Endometrial microvascular endothelial cells (primary cell): Measurements from ENCODE around the gene ZNF669. TPM values are rescaled to one million over a fixed set of nuclear protein-coding genes. Genes with fewer than 3 reads are reported as not detected.

Source experiments
- in situ Hi-C: cut with HindIII; loops from 2 replicates; pipeline ENCODE4 v1.10.0; 2017; ENCODE audit warnings: low sequenced_read_pairs, low pct_unique_long_range_greater_than_20kb; ENCODE audit errors: inconsistent ontology term
- total RNA-seq: library from RNA; depleted of rRNA; stranded (reverse); fragments of >200 nt; gene quantifications from one replicate; pipeline ENCODE4 v1.2.3, GENCODE V29; 2015; ENCODE audit errors: inconsistent ontology term

The ZNF669 gene
- total RNA-seq, 1 donor from 2014 or later = 9.9 TPM

GRCh38 chr1:247112479-247112781 lies 8.3 kb upstream of the ZNF669 start:
- in situ Hi-C loops = no loop called here

DNA sequence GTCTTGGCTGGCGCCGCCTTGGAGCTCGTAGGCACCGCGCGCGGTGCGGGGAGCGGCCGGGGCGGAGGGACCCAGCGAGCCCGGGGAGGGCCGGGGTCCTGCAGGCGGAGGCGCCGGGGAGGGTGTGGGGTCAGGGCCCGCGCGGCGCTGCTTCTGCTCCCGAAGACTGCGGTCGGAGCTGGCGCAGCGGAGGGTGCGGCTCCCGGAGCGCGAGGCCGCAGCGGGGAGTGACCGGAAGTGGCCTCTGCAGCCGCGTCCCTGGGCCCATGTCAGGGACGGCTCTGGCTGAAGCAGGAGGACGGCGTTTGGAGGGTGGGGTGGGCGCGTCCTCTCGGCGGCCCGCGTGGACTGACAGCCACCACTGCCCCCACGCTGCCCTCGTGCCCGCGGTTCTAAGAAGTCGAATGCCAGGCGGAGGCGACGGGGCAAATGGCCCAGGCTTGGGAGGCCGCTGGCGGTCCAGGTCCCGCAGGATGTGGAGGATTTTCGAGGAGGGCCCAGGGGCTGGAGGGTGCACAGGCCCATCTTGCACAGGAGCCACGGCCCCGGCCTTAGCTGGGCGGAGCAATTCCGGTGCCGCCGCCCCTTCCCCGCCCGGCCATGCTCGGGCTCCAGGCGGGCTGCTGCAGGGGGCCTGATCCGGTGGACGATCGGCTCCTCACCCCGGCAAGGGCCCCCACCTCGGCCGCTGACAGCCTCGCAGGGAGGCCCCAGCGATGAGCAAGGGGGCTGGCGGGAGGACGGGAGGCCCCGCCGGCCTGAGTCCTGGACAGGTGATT lies 7.7 kb upstream of the ZNF669 start:
- in situ Hi-C loops = no loop called here

DNA sequence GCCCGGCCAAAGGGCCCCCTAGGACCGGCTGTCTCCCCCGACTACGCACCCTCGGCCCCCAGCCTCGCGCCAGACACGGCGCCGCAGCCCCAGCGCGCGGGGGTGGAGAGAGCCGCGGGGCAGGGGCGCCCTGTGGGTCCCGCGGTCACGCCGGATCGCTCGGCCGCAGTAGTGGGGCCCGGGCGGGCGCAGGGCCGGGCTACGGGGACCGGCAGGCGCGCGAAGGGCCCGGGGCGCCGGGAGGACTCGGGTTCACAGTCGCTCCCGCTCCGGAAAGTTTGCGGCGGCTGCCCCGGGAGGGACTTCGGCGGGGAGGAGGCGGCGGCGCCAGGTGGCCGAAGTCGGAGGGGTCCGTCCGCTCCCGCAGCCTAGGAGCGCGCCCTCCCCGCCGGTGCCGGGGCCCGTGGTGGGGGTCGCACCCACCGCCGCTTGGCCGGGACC lies 7.1 kb upstream of the ZNF669 start:
- in situ Hi-C loops = no loop called here

DNA sequence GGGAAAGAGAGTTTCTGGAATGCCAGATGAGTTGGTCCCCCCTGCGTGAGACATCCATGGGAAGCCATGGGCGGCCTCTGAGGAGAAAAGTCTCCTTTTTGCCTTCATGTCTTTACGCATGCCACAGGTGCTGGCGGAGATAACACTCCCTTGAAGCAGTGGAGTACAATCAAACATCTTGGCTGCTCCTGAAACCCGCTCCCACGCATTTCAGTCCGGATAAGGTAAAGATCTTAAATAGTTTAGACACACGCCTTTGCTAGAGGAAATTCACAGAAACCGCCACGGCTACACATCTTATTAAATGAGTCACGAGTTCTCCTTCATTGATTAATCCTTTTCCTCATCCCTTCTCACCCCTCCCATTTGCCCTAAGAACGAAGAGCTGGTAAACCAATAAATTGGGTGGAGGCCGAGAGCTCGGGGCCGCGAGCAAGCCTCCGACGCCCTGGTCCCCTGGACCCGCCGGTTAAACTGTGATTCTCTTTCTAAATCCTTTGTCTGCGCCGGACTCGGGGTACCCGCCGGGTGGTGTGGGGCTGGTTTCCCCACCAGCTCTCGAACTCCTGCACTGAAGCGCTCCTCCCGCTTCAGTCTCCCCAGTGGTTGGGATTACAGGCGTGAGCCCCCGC lies 6.6 kb upstream of the ZNF669 start:
- in situ Hi-C loops = no loop called here

- in situ Hi-C loops = no loop called here
These were observed 3.5 kb upstream of the ZNF669 start for GRCh38 chr1:247107694-247108093.

GRCh38 chr1:247105966-247106365 lies 1.8 kb upstream of the ZNF669 start:
- in situ Hi-C loops = no loop called here

DNA sequence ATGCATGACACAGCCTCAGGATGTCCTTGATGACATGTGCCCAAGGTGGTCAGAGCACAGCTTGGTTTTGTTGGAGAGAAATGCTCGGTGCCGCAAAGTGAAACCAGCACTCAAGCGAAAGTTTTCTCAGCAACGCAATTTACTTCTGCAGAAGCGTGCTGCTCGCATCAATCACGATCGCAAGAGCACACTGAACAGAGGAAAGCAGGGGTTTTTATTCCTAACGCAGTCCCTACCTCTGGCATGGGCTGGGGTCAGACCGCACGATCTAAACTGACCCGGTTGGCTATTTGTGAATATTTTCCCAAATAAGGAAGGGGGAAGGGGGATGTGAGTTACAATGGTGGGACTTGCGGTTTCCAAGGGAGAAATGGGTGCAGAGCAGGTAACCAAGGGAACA lies 809 bp upstream of the ZNF669 start:
- in situ Hi-C loops = no loop called here

DNA sequence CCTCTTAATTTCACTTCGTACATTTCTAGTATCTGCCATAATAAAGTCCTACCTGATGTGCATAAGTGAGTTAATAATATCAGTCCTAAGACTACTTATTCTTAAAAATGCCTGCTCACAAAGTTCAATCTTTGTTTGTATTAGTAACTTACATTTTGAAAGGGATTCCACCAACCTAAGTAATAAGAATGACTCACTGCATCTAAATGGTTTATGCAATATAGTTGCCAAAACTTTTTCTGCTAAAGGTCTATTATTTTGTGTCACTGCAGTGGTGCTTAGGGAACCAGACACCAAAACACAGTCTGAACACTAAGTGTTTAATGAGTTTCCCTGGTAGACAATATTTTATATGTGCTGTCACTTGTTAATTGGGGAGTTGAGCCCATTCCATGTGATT lies 1.8 kb downstream of the ZNF669 start:
- in situ Hi-C loops = no loop called here

DNA sequence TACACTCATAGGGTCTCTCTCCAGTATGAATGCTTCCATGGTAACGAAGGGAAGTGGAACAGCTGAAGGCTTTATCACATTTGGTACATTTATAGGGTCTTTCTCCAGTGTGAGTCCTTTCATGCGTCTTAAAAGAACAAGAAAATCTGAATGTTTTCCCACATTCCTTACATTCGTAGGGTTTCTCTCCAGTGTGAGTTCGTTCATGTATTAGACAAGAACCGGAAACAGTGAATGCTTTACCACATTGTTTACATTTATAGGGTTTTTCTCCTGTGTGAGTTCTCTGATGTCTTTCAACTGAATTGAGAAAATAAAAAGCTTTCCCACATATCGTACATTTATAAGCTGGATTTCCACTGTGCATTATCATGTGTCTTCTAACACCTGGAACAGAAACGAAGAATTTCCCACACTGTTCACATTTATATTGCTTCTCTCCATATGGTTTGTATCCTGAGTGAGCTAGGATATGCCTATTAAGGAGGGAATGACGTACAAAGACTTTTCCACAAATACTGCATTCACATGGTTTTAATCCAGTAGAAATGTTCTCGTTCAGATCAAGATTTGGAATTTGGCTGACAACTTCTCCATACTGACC lies 3.4 kb downstream of the ZNF669 start:
- in situ Hi-C loops = no loop called here

- in situ Hi-C loops = no loop called here
These were observed 7.2 kb downstream of the ZNF669 start for GRCh38 chr1:247096958-247097357.

- in situ Hi-C loops = no loop called here
These were observed 7.6 kb downstream of the ZNF669 start for GRCh38 chr1:247096544-247096943.

GRCh38 chr1:247096112-247096511 lies 8.0 kb downstream of the ZNF669 start:
- in situ Hi-C loops = no loop called here

- in situ Hi-C loops = no loop called here
These were observed 13.7 kb downstream of the ZNF669 start for GRCh38 chr1:247090455-247090854.

GRCh38 chr1:247089616-247090375 lies 14.4 kb downstream of the ZNF669 start:
- in situ Hi-C loops = no loop called here

DNA sequence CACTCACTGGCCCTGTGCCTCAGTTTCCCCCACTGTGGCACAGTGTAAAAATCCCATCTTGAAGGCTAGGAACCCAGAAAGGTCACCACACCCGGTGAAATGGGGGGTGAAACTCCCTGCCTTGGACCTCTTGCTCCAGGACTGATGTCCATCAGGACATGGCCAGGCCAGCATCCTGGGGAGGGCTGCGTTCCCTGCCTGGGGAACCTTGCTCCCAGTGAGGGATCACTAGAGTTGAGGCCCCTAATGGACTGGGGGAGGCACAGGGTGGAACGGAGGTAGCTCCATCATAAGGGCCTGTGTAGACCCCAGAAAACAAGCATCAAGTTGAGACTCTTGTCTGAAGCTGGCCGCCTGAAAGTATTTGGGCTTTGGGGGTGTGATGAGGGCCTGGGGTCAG lies 15.2 kb downstream of the ZNF669 start:
- in situ Hi-C loops = no loop called here

- in situ Hi-C loops = no loop called here
These were observed 16.9 kb downstream of the ZNF669 start for GRCh38 chr1:247087256-247087655.

DNA sequence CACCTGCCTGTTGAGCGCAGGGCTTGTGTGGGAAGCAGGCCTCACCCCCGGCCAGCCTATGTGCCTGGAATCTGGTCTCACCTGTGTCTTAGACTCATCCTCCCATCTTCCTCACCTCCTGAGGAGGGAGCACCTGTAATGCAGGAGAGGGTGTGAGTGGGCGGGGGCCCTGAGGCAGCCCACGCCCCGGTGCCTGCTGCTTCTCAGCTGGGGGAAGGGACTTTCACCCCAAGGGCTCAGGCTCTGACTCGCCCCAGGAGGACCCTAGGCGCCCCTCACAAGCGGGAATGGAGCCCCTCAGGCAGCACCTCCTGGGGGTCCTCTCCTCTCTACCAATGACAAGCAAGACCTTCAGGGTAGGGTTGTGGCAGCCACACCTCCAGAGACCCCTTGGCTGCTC lies 18.8 kb downstream of the ZNF669 start:
- in situ Hi-C loops = no loop called here

DNA sequence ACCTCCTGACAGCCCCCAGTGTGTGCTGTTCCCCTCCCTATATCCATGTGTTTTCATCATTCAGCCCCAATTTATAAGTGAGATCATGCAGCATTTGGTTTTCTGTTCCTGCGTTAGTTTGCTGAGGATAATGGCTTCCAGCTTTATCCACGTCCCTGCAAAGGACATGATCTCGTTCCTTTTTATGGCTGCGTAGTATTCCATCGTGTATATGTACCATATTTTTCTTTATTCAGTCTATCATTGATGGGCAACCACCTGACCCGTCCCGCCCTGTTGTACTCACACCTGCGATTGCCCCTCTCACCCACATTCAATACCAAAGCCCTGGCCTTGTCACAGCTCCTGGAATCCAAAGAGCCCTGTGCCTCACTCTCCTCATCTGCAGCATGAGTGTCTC lies 19.4 kb downstream of the ZNF669 start:
- in situ Hi-C loops = no loop called here

DNA sequence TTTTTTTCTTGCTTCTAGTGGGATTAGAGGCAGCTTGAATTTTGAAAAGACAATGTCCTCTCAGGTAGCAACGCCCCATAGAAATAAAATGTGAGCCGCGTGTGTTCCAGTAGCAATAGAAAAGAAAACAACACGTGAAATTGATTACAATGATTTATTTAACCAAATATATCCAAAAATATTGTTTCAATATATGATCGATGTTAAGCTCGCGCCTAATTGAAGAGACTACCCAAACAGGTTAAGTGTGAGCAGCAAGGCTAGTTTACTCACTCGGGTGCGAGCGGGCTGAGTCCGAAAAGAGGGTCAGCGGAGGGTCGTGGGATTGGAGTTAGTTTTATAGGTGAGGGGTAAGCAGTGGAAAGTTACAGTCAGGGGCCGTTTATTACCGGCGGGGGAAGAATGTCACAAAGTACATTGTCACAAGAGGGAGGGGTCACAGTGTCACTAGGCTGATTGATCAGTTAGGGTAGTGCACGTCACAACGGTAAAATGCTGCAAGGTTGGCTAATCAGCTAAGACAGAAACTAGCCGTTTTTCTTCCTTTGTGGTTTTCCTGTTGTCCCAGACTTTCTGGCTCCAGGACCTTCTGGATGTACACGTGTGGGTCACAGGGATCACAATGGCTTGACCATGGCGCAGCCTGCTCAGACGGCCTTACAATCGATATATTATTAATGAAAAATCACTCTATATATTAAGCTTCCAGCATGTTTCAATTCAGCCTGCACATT lies 24.8 kb downstream of the ZNF669 start:
- in situ Hi-C loops = no loop called here
